Thymus (tissue), 11 donors: Measurements from ENCODE around the gene OTUD5. TPM values are rescaled to one million over a fixed set of nuclear protein-coding genes. Genes with fewer than 3 reads are reported as not detected.

Experiments used
- DNase-seq, 9 donors: peaks; one replicate each; pipeline ENCODE4 v3.0.0-alpha.2; 2013; ENCODE audit warnings: low spot score in 9 of 9, low read depth in 6 of 9, missing footprints in 1 of 9
- H3K27ac ChIP-seq, 2 donors: one replicate each; pipeline ENCODE4 v1.5.1; 2013; ENCODE audit warnings: control low read depth in 1 of 2, low read depth in 1 of 2, low read length in 1 of 2, mild to moderate bottlenecking in 1 of 2, moderate library complexity in 1 of 2
- H3K27me3 ChIP-seq, 2 donors: one replicate each; pipeline ENCODE4 v1.5.1; 2013; ENCODE audit warnings: low read length in 1 of 2; ENCODE audit not compliant: control insufficient read depth in 2 of 2, insufficient read depth in 1 of 2
- H3K36me3 ChIP-seq, 2 donors: one replicate each; pipeline ENCODE4 v1.5.1; 2013; ENCODE audit warnings: low read length in 1 of 2, mild to moderate bottlenecking in 1 of 2, moderate library complexity in 1 of 2; ENCODE audit not compliant: control insufficient read depth in 2 of 2, insufficient read depth in 2 of 2
- H3K4me1 ChIP-seq, 2 donors: one replicate each; pipeline ENCODE4 v1.5.1; 2013; ENCODE audit warnings: low read length in 2 of 2; ENCODE audit not compliant: control insufficient read depth in 2 of 2, insufficient read depth in 2 of 2
- H3K4me3 ChIP-seq, 2 donors: one replicate each; pipeline ENCODE4 v1.5.1; 2013; ENCODE audit warnings: low read length in 2 of 2, control low read depth in 1 of 2, mild to moderate bottlenecking in 1 of 2
- H3K9me3 ChIP-seq, 2 donors: one replicate each; pipeline ENCODE4 v1.5.1; 2013; ENCODE audit warnings: low read length in 1 of 2, mild to moderate bottlenecking in 1 of 2; ENCODE audit not compliant: control insufficient read depth in 2 of 2, insufficient read depth in 1 of 2
- WGBS: extraction: QIAGEN DNeasy Blood & Tissue Kit; methylation state at CpG from one replicate; pipeline ENCODE4 v1.1.7; 2013; 5-methylcytosine and 5-hydroxymethylcytosine counted together
- polyA plus RNA-seq: library from polyadenylated mRNA; stranded (reverse); fragments of 200-250 nt; gene quantifications from one replicate; pipeline ENCODE4 v1.2.3, GENCODE V29; 2013
- total RNA-seq: library from RNA; stranded (reverse); fragments of 120-200 nt; gene quantifications from one replicate; pipeline ENCODE4 v1.2.4, GENCODE V29; 2013
- donor health status: healthy.

Gene OTUD5
- total and polyA plus RNA-seq, 2 donors, result 28.8 to 62.4 TPM

- Histone ChIP-seq H3K4me3 (peak overlapping the region; percentile 76 to 85), H3K27ac (peak overlapping the region; percentile 89 to 96), H3K36me3 (peaks cover 37% of the 10 kb centered on the region in 2 donors), H3K9me3 (peaks cover 0 to 10% of the 10 kb centered on the region in 2 donors), H3K27me3 (no peaks in the 10 kb centered on the region), H3K4me1 (peaks cover 17 to 47% of the 10 kb centered on the region in 2 donors)
- WGBS, result 22% methylated on average over 8 of the region's 8 CpGs
- DNase-seq, result peak in 2 of 9 donors; percentile 54 to 75
Observed at GRCh38 chrX:48919947-48920717, 37.3 kb downstream of the OTUD5 start.

DNA sequence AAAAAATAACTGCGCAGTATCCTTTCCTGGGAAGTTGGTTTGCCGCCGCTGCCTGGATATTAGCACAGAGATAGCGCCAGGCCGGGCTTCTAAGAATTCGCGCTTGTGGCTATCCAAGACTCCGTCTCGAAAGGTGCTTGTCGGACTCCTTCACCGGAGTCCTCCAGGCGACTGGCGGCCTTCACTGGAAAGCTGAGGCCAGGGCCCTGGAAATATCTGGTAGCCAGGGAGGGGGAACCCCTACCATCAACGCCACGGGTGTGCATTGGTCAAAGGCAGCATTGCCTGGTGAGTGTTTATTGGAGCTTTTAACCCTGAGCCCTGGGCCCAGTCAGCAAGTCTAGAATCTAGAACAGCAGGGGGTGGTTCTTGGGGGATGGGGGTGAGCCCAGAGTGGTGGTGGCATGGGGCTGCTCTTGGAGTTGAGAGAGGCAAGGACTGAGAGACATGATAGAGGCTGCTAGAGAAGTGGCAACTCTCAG lies 38.0 kb downstream of the OTUD5 start:
- Histone ChIP-seq H3K27ac (peak overlapping the region; percentile 89 to 96), H3K36me3 (peaks cover 37 to 39% of the 10 kb centered on the region in 2 donors), H3K27me3 (no peaks in the 10 kb centered on the region), H3K4me1 (peaks cover 17 to 51% of the 10 kb centered on the region in 2 donors), H3K9me3 (peaks cover 0 to 10% of the 10 kb centered on the region in 2 donors), H3K4me3 (peak overlapping the region; percentile 76 to 85)
- WGBS, result 2% methylated on average over 15 of the region's 15 CpGs
- DNase-seq, result no peak

DNA sequence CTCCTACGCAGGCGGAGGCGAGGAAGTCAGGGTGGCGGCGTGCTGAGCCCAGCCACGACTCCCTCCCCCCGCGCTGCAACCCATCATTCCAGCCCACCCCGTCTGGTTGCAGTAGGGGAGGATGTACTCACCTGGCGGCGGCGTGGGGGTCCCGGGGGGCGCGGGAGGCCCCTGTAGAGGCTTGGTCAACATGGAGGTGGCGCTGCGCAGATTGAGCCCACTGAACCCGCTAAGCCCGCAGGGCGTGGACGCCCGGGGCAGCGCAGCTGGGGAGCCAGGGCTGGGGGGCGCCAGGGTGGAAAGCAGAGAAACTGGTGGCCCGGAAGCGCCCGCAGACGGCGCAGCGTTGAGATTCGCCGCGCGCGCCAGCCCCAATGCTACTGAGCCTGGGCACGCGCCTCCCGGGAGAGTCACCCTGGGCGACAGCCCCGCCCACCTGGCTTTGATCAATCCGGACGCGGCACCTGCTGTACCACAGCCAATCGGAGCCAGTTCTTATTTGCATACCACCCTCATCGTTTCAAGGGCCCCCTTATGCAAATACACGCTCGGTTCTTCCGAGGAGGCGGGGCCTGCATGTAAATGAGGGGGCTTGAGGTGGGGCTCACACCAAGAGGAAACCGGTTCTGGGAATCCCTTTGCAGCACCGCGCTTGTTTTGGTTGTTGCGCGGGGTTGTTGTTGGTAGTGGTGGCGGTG lies 38.6 kb downstream of the OTUD5 start, which contains the start of gene PIM2:
Gene PIM2, minus strand, starts transcription at position 382 of the 698 bp plus-strand sequence. Its CDS starts 190 bp downstream, at position 192.
- H3K4me1 ChIP-seq, result peaks cover 17 to 54% of the 10 kb centered on the region in 2 donors
- no peaks in the 10 kb centered on the region for H3K27me3 ChIP-seq
- H3K36me3 ChIP-seq, result peaks cover 36 to 39% of the 10 kb centered on the region in 2 donors
- peak within 1 kb of the TSS; percentile 91 to 96 for H3K27ac ChIP-seq
- peak within 1 kb of the TSS; percentile 76 to 85 for H3K4me3 ChIP-seq
- DNase-seq, result peak; percentile 76 to 96 (median 87)
- WGBS, result under 1% methylated on average over 55 of the region's 55 CpGs
- H3K9me3 ChIP-seq, result peaks cover 0 to 10% of the 10 kb centered on the region in 2 donors

DNA sequence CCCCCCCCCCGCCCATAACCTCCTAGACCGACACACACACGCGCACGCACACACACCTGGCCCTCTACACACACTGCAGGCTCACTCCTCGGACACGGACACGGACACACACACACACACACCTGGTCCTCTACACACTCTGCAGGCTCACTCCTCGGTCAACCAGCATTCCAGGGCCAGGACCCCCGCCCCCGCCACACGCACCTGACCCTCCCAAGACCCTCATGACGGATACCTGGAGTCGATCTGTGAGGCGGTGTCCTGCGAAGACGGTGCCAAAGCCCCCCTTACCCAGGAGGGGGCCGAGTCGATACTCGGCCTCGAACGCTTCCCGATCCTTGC lies 39.1 kb downstream of the OTUD5 start:
- Histone ChIP-seq H3K36me3 (peaks cover 34 to 39% of the 10 kb centered on the region in 2 donors), H3K4me3 (peak overlapping the region; percentile 76 to 85), H3K9me3 (peaks cover 0 to 10% of the 10 kb centered on the region in 2 donors), H3K27me3 (no peaks in the 10 kb centered on the region), H3K4me1 (peaks cover 17 to 54% of the 10 kb centered on the region in 2 donors), H3K27ac (peak overlapping the region; percentile 86 to 91)
- 1% methylated on average over 23 of the region's 23 CpGs for WGBS
- DNase-seq, result no peak

DNA sequence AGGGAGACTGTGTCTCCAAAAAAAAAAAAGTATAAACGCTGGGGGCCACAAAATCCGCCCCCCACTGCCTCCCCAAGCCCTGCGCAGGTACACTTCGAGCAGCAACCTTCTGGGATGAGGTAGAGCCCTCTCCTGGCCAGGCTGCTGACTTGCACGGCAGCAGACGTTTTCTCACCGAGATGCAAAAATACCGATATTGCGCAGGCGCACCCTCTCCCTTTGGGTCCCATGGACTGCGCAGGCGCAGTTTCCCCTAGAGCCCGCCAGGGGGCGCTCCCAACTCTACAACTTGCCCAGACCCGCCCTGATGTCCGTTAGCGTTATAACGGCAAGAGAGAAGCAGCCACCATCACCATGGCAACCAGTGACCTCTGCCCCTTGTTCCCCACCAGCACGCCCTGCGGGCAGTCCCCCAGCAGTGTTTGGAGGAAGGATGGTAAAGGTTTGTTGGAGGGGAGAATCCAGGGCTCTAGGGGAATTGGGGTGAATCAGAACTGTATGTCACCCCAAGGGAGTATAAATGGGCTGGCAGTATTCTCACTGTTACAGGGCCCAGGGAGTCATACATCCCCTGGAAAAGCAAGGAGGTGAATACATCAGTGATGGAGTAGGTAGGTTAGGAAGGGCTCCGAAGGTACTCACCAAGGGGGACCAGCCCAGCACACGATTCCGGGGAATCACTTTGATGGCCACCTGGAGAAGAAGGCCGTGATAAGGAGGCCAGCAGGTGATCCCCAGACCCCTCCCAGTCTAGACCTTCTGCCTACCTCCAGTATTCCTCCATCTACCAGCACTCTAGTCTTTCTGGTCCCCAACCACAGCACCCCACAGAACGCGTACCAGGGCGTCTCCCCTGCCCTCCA lies 40.0 kb downstream of the OTUD5 start:
- peaks cover 0 to 10% of the 10 kb centered on the region in 2 donors for H3K9me3 ChIP-seq
- H3K36me3 ChIP-seq, result peaks cover 29 to 33% of the 10 kb centered on the region in 2 donors
- peak in 8 of 9 donors; percentile 70 to 93 (median 80) for DNase-seq
- no peaks in the 10 kb centered on the region for H3K27me3 ChIP-seq
- peak overlapping the region; percentile 86 to 91 for H3K27ac ChIP-seq
- peak overlapping the region; percentile 76 to 85 for H3K4me3 ChIP-seq
- peaks cover 17 to 55% of the 10 kb centered on the region in 2 donors for H3K4me1 ChIP-seq
- 17% methylated on average over 27 of the region's 27 CpGs for WGBS

DNA sequence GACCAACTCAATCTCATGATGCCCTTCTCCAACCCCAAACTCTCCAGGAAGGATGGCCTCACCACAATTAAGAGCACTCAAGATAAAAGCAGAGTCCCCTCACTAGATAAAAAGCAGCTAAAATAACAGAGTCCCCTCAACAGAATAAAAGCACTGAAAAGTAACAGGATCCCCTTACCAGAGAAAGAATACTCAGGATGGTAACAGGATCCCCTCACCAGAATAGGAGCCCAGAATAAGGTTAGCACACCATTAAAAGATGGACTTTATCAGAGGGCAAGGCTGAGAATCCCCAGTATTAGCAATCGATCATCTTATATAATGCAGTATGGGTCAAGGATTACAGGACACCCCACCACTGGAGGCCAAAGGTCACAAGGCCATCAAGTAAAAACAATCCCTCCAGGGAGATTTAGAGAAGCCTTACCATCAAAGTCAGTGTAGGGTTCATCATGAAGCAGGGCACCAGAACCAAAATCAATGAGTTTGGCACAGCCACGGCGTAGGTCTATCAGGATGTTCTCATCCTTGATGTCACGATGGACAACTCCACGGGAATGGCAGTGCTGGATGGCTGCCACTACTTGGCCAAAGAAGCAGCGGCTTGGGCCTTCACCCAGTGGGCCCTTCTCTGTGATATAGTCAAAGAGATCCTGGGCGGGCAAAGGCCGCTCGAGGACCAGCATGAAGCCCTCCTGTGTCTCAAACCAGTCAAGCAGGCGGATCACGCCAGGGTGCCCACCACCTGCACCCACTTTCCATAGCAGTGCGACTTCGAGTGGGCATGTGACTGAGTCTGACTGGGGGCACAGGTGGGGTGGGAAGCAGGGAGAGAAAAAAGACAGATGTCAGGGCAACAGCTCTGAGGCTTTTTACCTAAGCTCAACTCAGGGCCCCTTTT lies 42.6 kb downstream of the OTUD5 start:
- no peak for DNase-seq
- 95% methylated on average over 13 of the region's 13 CpGs for WGBS
- H3K4me1 ChIP-seq, result peaks cover 12 to 43% of the 10 kb centered on the region in 2 donors
- H3K27ac ChIP-seq, result no peak overlapping the region
- H3K27me3 ChIP-seq, result no peaks in the 10 kb centered on the region
- no peak overlapping the region for H3K4me3 ChIP-seq
- peaks cover 0 to 10% of the 10 kb centered on the region in 2 donors for H3K9me3 ChIP-seq
- peaks cover 20 to 30% of the 10 kb centered on the region in 2 donors for H3K36me3 ChIP-seq

DNA sequence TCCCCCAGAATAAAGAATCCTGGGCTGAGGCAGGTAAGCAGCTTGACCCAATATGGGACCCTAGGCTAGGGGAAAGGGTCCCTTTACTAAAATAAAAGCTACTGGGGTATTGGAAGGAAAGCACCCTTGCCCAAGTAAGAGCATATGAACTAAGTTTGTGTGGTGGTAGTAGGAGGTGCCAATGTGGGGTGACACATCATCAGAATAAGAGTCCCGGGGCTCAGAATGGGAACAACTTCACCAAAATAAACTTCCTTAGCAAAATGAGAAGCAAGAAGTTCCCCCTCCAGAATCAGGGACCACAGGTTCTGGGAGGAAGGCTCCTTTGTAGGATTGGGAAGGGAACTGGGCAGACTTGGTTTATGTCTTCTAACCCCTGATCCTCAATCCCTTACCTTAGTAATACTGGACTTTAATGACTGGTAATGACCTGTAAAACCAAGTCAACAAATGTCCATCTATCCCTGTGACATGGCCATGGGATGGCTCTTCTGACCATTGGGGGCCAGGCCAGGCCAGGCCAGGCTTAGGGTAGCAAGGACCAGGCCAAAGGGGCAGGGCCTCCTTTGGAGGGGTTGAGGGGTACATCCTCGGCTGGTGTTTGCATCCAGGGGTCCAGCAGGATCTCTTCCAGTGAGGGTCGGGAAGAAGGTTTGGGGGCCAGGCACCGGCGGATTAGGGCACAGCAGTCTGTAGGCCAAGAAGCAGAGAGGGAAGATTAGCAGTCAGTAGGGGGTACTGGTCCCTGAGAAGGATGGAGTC lies 43.6 kb downstream of the OTUD5 start:
- no peak overlapping the region for H3K4me3 ChIP-seq
- H3K36me3 ChIP-seq, result peaks cover 20 to 30% of the 10 kb centered on the region in 2 donors
- H3K9me3 ChIP-seq, result peaks cover 0 to 5% of the 10 kb centered on the region in 2 donors
- H3K27ac ChIP-seq, result no peak overlapping the region
- no peak for DNase-seq
- WGBS, result 98% methylated on average over 5 of the region's 5 CpGs
- H3K4me1 ChIP-seq, result peaks cover 10 to 36% of the 10 kb centered on the region in 2 donors
- H3K27me3 ChIP-seq, result no peaks in the 10 kb centered on the region
